ENCODE results near the gene OR2M5.

Gene OR2M5, protein sequence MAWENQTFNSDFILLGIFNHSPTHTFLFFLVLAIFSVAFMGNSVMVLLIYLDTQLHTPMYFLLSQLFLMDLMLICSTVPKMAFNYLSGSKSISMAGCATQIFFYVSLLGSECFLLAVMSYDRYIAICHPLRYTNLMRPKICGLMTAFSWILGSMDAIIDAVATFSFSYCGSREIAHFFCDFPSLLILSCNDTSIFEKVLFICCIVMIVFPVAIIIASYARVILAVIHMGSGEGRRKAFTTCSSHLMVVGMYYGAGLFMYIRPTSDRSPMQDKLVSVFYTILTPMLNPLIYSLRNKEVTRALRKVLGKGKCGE

DNA sequence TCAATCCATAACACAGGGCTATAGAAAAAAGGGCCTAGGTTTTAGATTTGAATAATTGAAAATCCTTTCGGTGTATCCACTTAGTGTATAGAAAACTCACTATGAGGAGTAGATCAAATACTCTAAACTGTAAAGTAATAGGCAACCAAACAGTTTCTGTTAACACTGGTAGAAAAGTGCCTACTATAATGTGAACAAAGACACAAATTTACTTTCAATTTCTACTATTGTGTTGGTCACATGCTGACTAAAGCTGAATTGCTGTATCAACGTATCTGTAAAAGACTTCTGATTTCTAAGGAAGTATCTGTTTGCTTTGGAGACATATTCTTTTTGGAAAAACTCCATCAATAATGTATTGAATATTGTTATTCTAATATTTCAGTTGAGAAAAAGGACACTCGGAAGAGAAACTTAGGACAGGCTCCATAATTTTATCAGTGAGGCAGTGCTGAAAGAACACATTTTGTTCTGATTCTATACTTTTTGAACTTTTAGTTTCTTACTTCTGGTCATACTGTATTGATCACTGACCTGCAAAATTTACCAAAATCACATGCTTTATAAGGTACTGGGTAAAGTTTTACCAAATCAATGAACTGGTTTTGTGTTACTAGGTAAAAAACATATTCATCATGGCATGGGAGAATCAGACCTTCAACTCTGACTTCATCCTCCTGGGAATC is at the start of gene OR2M5:
Gene OR2M5, plus strand, starts transcription at position 636 of the 686 bp plus-strand sequence. Its CDS starts 0 bp downstream, at position 636.
- no peak for DNase-seq

DNA sequence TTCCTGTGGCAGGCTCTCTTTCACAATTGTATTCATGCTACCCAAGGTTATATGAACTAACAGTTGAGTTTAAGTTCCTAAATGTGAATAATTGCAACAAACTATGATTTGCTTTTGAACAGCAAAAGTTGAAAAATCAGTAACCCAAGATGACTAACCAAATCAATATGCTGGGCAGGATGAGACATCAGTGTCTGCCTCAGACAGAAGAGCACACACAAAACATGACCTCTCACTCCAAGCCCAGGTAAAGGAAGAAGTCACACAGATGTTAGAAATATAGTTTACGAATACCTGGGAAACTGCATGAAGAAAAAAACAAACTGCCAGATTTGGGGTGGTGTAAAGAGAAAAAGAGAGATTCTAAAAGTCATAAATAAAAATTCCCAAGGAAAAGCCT is 46.4 kb upstream of the OR2M5 start:
- DNase-seq: no peak

DNA sequence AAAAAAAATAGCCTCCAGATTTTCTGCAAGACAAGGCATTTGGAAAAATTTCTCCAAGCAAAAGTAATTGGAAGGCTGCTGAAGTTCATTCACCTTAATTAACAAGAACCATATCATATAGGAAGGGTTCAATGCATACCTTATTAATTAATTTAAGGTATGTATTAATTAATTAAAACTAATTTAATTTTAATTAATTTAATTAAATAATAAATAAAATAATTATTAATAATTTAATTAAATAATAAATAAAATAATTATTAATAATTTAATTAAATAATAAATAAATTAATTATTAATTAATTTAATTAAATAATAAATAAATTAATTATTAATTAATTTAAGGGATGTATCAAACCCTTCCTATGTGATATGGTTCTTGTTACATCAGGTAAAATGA is 42.1 kb upstream of the OR2M5 start:
- DNase-seq: no peak

DNA sequence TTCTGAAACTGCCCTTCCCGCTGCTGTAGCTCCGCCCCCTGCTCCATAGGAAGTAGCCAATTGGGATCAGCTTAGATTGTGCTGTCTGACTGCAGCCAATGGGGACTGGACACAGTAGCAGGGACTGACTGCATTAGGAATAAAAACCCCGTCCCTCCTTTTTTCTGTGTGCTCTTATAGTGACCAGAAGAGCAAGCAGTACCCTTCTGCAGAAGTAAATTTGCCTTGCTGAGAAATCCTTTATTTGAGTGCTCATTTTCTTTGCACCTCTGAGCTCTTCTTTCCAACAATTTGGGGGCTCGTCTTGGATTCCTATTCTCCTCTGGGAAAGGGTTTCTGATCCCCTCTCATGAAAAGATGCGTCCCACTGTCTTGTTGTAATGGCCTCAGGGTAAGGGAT is 33.8 kb upstream of the OR2M5 start:
- DNase-seq: no peak

GRCh38 chr1:248114890-248115289 is 30.1 kb upstream of the OR2M5 start:
- DNase-seq: no peak

GRCh38 chr1:248127653-248128052 is 17.3 kb upstream of the OR2M5 start:
- DNase-seq: no peak

DNA sequence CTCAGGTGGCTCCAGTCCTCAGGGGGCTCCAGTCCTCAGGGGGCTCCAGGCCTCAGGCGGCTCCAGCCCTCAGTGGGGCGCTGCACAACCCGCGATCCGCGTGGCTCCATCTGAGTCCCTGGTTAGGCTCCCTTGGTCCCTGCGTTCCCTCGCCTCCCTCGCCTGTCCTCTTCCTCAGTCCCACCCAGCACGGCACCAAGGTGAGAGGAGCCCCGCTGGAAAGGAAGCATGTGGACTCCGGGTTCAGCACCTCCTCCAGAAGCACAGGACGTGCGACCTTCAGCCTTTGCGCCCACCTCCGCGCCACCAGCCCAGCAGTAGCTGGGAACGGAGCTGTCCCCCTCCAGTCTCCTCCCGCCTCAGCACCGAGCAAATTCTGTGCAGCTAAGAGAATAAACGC is 8.1 kb upstream of the OR2M5 start:
- DNase-seq: no peak

DNA sequence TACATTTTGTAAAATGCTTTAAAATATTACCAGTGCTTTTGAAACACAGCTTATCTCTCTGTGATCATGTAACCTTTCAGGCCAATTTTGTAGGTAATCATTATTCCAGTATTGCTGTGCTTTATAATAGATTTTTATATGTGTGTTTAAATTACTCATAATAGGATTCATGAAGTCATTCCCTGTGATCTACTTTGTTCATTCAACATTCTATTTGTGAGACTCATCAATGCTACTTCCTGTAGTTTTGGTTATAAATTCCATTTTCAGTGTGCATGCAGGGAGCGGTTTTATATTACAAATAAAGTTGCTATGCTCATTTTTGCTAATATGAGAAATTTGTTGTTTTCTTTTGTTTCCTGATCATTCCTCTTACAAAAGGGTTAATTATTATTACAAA is 4.1 kb upstream of the OR2M5 start:
- DNase-seq: no peak

GRCh38 chr1:248143311-248143710 is 1.6 kb upstream of the OR2M5 start:
- no peak for DNase-seq

GRCh38 chr1:248152056-248152827 is 7.3 kb downstream of the OR2M5 start:
- DNase-seq: no peak

DNA sequence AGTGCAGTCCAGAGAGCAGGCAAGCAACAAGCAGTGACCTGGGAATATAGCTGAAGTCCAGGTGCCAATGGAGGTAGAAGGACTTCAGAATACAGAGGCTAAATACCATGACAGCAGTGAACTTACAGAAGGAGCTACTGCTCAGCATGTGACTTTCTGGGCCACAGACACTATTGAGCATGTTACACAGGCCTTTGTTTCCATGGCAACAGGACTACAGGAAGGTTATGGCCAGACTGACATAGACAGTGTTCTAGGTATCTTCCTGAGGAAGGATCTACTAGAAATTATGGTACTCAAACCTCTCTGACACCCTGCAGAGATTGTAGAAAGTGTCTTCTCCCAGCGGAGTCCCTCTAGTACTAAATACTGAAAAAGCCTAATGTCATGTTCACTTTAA is 11.0 kb downstream of the OR2M5 start:
- no peak for DNase-seq

- DNase-seq: no peak
These were observed 13.8 kb downstream of the OR2M5 start for GRCh38 chr1:248158758-248159157.

DNA sequence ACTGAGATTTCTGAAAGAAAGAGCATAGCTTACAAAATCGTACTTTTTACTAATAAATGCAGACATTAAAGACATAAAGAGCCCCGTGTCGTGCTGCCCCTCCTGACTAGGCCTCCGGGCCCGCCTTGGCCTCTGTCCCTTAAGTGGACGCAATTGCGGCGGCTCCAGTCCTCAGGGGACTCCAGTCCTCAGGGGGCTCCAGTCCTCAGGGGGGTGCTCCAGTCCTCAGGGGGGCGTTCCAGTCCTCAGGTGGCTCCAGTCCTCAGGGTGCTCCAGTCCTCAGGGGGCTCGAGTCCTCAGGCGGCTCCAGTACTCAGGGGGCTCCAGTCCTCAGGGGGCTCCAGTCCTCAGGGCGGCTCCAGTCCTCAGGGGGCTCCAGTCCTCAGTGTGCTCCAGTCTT is 19.1 kb downstream of the OR2M5 start:
- DNase-seq: no peak

DNA sequence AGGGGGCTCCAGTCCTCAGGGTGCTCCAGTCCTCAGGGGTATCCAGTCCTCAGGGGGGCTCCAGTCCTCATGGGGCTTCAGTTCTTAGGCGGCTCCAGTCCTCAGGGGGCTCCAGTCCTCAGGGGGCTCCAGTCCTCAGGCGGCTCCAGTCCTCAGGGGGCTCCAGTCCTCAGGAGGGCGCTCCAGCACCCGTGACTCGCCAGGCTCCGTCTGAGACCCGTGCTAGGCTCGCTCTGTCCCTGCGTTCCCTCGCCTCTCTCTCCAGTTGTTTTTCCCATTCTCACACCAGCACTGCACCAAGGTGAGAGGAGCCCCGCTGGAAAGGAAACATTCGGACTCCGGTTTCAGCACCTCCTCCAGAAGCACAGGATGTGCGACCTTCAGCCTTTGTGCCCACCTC is 20.2 kb downstream of the OR2M5 start:
- DNase-seq: no peak

GRCh38 chr1:248174521-248174920 is 29.6 kb downstream of the OR2M5 start, which contains the start of gene OR2M2:
OR2M2 (plus strand) TSS chr1:248174821; CDS start chr1:248179986, 5,165 bp downstream.
- DNase-seq: no peak

GRCh38 chr1:248183996-248184395 is 39.0 kb downstream of the OR2M5 start:
- DNase-seq: no peak

- DNase-seq: no peak
These were observed 42.4 kb downstream of the OR2M5 start for GRCh38 chr1:248187363-248187762.

DNA sequence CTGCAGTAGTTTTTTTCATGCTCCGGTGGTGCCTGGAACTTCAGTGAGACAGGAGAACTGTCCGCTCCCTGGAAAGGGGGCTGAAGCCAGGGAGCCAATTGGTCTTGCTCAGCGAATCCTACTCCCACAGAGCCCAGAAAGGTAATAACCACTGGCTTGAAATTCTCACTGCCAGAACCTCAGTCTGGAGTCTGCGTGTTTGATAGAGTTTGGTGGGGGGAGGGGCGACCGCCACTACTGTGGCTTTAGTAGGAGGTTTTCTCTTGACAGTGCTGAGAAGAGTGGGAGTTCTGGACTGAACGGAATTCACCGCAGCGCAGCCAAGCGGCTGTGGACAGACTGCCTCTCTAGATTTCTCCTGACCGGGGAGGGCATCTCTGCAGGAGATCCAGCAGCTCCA is 44.1 kb downstream of the OR2M5 start:
- DNase-seq: no peak

- DNase-seq: no peak
These were observed 49.2 kb downstream of the OR2M5 start for GRCh38 chr1:248194117-248194516.

Data from NCI-H1105 treated with DMSO at 0.1 percent for 48 hours (cell line).